ENCODE results near the gene CACNG4.

CACNG4 gene

GRCh38 chr17:66944351-66945146 is 20.0 kb upstream of the CACNG4 start:
- no peak for TF ChIP-seq CTCF (IDR thresholded peaks at IDR 0.05; ENCODE audit: low read depth, low read length)

GRCh38 chr17:66945147-66945835 is 19.2 kb upstream of the CACNG4 start:
- no peak for DNase-seq (ENCODE audit: extremely low read depth, low read depth)
- no peak for TF ChIP-seq CTCF (IDR thresholded peaks at IDR 0.05; ENCODE audit: low read depth, low read length)

More at GRCh38 chr17:66944351-66945146, 20.0 kb upstream of the CACNG4 start:
- DNase-seq (ENCODE audit: extremely low read depth, low read depth) = no peak

GRCh38 chr17:66946251-66946650 is 18.3 kb upstream of the CACNG4 start:
- no peak for TF ChIP-seq CTCF (IDR thresholded peaks at IDR 0.05; ENCODE audit: low read depth, low read length)
- DNase-seq (ENCODE audit: extremely low read depth, low read depth) = no peak

- DNase-seq (ENCODE audit: extremely low read depth, low read depth) = no peak
- TF ChIP-seq CTCF (IDR thresholded peaks at IDR 0.05; ENCODE audit: low read depth, low read length) = no peak
Measured at GRCh38 chr17:66947311-66947710, 17.2 kb upstream of the CACNG4 start.

- no peak for DNase-seq (ENCODE audit: extremely low read depth, low read depth)
- no peak for TF ChIP-seq CTCF (IDR thresholded peaks at IDR 0.05; ENCODE audit: low read depth, low read length)
Measured at GRCh38 chr17:66948061-66948750, 16.3 kb upstream of the CACNG4 start.

GRCh38 chr17:66949501-66949900 is 15.0 kb upstream of the CACNG4 start:
- DNase-seq (ENCODE audit: extremely low read depth, low read depth) = no peak
- no peak for TF ChIP-seq CTCF (IDR thresholded peaks at IDR 0.05; ENCODE audit: low read depth, low read length)

- TF ChIP-seq CTCF (IDR thresholded peaks at IDR 0.05; ENCODE audit: low read depth, low read length) = no peak
Measured at GRCh38 chr17:66950325-66950724, 14.2 kb upstream of the CACNG4 start.

More at GRCh38 chr17:66950325-66950724, 14.2 kb upstream of the CACNG4 start:
- DNase-seq (ENCODE audit: extremely low read depth, low read depth) = no peak
